CD4-positive, alpha-beta T cell treated with Interleukin-4 for 4 hours (primary cell): ENCODE results near the gene TTLL1.
A peak's percentile ranks its signal among the peaks of the same experiment; 100 is the strongest.

ENCODE experiments used
- DNase-seq: peaks from one replicate; pipeline ENCODE4 v3.0.0-alpha.2; 2020

Gene TTLL1

GRCh38 chr22:43088984-43089717, at the start of gene TTLL1:
TSS of gene TTLL1 (minus strand) at chr22:43089391. CDS start at chr22:43075586, 13,805 bp downstream.
- DNase-seq = peak; percentile 84

- no peak for DNase-seq
Measured at GRCh38 chr22:43136801-43137200, 47.6 kb upstream of the TTLL1 start.

DNA sequence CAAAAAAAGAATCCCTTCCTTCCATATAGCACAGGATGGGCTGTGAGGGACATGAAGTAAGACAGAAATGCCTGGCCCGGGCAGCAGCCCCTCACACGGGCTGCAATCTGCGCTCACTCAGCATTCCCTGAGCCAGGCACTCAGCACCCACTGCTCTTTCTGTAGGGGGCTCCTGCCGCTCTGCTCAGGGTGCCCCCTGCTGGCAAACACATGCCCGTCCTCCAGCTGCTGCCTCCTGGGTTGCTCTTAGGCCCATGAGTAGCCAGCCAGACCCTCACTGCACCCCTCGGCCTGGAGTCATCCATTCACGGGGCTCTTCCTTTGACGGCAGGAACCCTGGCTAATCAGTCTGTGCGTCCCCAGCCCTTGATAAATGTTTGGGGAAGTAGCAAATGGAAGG, 47.1 kb upstream of the TTLL1 start:
- DNase-seq = no peak

DNA sequence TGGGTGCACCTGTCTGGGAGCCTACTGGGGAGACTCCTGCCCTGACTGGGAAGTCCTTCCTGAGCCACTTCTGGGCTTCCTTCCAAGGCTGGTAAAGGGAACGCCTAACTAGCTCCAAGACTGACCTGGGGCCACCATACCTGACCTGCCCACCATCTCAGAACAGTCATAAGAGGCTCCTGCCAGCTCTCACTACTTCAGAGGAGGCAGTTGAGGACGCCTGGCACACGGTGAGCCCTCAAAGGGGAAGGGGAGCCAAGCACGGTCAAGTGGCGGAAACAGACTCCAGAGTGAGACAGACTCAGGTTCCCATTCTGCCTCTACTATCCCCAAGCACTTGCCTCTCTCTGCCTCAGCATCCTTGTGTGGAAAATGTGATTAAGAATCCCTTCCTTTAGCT, 46.4 kb upstream of the TTLL1 start:
- no peak for DNase-seq

DNA sequence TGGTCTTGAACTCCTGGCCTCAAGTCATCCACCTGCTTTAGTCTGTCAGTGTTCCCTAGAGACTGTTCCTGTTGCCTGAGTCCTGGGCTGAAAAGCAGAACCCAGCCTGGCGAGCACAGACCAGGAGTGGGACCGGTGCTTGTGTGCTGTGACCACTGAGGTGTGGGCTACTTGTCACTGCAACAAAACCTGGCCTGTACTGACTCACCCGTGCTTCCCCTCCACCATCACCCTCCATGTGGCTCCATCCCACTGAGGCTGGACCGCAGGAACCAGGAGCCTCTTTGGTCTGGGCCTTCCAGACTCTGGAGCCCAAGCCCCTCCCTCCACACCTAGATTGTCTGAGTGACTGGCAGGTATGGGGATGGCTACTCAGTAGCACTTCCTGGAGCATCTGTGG, 45.4 kb upstream of the TTLL1 start:
- no peak for DNase-seq

GRCh38 chr22:43133401-43133800, 44.2 kb upstream of the TTLL1 start:
- DNase-seq = no peak

DNA sequence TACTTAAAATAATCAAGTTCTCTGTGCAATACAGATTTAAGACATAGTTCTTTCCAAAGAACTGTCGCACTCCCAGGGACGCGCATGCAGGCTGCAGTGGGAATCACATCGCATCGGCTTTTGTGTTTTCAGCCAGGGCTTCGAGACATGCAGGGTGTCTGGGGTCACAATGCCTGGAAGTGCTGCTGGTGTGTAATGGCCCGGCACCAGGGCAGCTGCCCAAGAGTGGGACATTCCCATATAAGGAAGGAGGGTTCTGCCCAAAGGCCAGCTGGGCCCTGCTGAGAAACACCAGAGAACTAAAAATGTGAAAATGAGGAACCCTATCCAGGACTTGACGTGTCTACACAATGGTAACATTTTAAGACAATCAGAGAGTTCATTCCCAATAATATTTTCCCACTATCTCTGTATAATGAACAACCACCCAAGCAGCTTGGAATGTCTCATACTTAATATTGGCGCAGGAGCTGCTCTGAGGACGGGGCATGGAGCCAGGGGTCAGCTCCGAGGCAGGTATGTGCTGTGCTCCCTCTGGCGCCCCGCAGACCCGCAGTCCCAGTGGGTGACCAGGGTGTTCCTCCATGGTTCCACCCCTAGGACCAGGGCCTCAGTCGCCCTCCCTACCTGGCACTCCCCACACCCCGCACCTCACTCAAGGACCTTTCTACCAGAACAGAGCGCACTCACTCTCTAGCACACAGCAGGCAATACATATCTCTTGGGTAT, 42.7 kb upstream of the TTLL1 start:
- no peak for DNase-seq

DNA sequence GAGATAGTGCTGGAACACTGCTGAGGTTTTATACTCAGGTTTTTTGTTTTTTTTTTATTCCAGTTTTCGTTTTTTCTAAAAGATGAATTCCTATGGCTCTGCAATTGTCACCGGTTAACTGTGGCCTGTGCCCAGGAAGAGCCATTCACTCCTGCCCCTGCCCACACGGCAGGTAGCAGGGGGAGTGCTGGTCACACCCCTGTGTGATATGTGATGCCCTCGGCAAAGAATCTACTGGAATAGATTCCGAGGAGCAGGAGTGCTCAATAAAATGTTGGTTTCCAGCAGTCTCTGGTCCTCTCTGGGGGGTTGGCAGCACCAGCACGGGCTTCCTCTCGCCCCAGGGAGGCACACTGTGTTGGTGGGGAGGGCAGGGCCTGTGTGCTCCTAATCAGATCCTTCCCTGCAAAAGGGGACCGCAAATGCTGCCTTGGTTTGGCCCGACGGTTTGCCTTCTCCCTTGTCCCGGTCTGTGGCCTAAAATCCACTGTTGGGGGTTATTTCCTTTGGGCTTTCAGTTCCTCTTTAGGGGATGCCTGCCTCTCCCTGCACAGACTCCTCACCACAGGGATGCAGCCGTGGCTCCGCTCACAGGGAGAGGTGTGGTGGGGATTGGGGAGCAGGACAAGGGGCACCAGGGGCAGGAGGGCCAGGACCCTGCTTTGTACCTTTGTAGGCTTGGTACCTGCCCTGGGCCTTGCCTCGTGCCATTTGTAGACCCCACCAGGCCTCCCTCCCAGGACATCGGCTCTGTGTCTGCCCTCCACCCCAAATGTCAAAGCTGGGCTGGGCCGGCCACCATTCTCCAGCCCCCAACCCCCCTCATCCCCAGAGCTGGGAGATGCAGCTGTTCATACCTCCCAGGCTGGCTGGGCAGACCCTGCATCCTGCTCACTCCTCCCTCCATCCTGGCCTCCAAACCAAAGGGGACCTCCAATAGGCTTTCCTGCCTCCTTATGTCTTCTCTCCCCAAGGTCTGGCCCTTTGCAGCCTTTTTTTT, 40.5 kb upstream of the TTLL1 start:
- no peak for DNase-seq

DNA sequence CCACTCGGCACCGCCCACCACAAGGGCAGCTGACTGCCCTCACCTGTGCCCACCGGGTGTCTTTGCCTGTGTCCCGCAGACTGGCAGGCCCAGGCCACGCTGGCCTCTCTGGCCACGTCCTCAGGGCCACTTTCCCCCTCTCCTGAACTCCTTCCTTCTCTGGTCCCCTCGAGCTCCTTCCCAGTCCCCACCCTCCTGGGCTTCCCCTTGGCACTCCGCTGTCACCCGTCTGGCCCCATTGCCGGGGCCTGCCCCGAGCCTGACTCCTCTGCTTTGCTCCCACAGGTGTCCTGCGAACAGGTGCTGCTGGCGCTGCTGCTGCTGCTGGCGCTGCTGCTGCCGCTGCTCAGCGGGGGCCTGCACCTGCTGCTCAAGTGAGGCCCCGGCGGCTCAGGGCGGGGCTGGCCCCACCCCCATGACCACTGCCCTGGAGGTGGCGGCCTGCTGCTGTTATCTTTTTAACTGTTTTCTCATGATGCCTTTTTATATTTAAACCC, 39.8 kb upstream of the TTLL1 start:
- DNase-seq = no peak

DNA sequence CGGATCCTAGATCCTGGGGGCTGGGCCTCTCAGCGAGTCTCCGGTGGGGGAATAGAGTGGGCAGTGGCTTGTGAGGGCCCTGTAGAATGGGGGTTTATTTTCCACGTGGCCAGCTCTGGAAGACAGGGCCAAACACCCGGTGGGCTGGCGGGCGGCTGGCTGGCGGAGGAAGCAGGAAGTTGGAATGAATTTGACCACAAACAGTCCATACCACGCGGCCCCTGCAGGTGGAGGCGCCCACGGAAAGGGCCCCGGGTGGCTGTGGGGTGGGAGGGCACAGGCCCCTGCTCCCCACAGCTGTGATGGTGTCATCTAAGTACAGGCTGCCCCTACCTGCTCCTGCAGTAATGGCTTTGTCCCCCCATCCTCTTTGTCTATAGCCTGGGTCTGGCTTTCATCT, 38.9 kb upstream of the TTLL1 start:
- DNase-seq = no peak

DNA sequence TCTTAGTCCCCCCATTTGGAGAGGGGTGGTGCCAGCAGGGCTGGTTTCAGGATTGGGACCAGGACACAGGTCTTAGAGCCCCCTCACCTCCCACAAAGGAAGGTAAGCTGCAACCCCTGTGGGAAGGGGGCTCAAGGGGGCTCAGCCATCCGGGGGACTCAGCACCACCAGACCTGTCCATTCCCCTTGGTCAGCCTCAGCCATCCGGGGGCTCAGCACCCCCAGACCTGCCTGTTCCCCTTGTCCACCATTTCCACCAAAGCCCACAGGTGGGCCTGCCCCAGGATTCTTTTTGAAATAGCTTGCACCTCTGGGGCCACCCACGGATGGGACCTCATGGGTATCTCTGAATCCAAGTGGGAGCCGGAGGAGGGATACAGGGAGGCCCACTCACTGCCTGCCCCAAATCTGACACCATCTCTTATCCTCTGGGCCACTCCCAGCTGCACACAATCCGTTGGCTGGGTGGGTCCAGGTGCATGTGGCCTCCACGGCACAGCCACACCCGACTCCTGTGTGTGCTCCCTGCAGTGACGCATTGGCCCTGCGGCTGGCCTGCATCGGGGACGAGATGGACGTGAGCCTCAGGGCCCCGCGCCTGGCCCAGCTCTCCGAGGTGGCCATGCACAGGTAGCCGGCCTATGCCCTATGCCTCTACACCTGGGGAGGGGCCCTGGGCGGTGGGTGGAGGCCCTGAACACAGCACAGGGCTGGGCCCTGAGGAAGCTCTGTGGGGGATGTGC, 38.1 kb upstream of the TTLL1 start:
- DNase-seq = no peak

GRCh38 chr22:43126501-43127165, 37.4 kb upstream of the TTLL1 start:
- no peak for DNase-seq

- DNase-seq = no peak
Measured at GRCh38 chr22:43118953-43119458, 29.8 kb upstream of the TTLL1 start.

DNA sequence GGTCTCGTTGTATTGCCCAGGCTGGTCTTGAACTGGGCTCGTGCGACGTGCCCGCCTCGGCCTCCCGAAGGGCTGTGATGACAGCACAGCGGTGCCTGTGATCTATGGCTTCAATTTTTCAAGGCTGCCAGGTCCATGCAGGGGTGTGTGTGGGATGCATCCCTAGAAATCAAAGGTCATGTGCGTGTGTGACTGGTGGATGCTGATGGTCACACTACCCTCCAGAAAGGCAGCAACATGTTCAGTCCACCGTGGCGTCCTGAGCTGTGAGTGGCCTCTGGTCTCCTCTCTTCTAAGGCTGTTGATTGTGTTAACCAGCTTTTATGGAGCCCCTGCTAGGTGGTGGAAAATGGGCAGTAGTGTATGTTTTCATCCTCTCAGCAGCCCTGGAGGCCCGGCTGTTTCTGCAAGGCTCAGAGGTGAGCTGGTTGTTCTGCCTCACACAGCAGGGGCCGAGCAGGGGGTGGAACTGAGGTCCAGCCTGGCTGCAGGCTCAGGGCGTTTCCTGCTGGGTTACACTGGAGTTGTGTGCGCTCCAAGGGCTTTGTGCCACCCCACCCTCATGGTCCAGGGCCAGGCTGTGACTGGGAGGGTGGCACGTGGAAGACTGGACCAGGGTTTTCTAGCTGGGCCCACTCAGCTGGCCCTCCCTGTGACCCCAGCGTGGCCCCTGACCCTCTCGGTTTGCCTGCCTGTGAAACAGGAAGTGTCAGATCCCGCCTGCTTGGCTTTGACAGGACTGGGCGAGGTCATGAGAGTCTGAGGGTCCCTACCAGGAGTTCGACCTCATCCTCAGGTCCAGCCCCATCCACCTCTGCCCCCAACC, 29.0 kb upstream of the TTLL1 start:
- no peak for DNase-seq

- no peak for DNase-seq
Measured at GRCh38 chr22:43116932-43117331, 27.7 kb upstream of the TTLL1 start.

- DNase-seq = no peak
Measured at GRCh38 chr22:43114958-43115357, 25.8 kb upstream of the TTLL1 start.

DNA sequence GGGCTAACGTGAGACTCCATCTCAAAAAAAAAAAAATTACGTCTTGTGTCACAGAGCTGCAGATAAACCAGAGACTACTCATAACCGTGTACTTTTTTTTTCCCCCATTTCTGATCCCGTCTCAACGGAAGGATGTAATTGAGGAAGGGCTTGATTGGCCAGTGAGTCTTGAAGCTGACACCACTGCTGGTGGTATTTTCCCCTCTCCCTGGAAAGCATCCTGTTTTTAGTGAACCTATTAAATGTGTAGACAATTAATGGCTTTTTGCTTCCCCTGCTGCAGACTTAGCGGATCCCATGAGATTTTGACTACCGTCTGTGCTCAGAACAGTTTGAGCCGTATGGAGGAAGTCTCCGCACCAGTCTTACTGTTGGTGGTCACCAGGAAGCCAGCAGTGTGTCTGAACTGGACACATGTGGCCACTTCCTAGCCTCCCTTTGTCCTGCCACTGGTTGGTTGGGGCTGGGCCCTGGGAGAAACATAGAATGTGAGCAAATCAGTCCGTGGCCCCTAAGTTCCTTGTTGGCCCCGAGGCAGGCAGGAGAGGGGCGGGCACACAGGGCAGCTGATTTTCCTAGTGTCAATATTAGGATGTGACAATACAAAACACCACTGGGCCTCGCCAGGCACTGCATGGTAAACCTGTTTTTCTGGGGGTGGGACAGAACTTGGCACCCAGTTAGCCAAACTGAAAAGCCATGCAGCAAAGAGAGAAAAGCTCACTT, 24.5 kb upstream of the TTLL1 start:
- no peak for DNase-seq

GRCh38 chr22:43110927-43111623, 21.9 kb upstream of the TTLL1 start:
- peak; percentile 35 for DNase-seq

GRCh38 chr22:43110444-43110926, 21.3 kb upstream of the TTLL1 start, which contains the start of gene BIK:
TSS of gene BIK (plus strand) at chr22:43110750. CDS start at chr22:43124023, 13,273 bp downstream.
- peak; percentile 43 for DNase-seq
